BLaER1 treated with 17β-estradiol and CSF1 and Interleukin-3, amounts not matched to agents 10 nM and 100 nM (cell line): ENCODE results near the gene IKZF3.
"Not testable (repeated sequence)": the region's sequence is repeated elsewhere in the genome, so short reads cannot be mapped to it uniquely, and the experiment has no call there.

ENCODE experiments used
- H3K27ac ChIP-seq, 11 experiments: shearing (Covaris generic); formaldehyde crosslinking; 2 replicates each; pipeline ENCODE4 v1.8.1; 2022
- H3K27me3 ChIP-seq, 11 experiments: shearing (Covaris generic); formaldehyde crosslinking; 2 replicates each; pipeline ENCODE4 v1.8.1; 2022
- H3K36me3 ChIP-seq, 11 experiments: shearing (Covaris generic); formaldehyde crosslinking; 2 replicates each; pipeline ENCODE4 v1.8.1; 2022
- H3K4me1 ChIP-seq, 10 experiments: shearing (Covaris generic); formaldehyde crosslinking; 2 replicates each; pipeline ENCODE4 v1.8.1; 2022
- H3K4me2 ChIP-seq, 11 experiments: shearing (Covaris generic); formaldehyde crosslinking; 2 replicates each; pipeline ENCODE4 v1.8.1; 2022
- H3K4me3 ChIP-seq, 10 experiments: shearing (Covaris generic); formaldehyde crosslinking; 2 replicates each; pipeline ENCODE4 v1.8.1; 2022
- H3K9ac ChIP-seq, 11 experiments: shearing (Covaris generic); formaldehyde crosslinking; 2 replicates each; pipeline ENCODE4 v1.8.1; 2022
- H3K9me3 ChIP-seq, 11 experiments: shearing (Covaris generic); formaldehyde crosslinking; replicated peaks in 1 of 11; 2 replicates each; pipeline ENCODE4 v1.8.1; 2022
- H4K20me1 ChIP-seq, 11 experiments: shearing (Covaris generic); formaldehyde crosslinking; 2 replicates each; pipeline ENCODE4 v1.8.1; 2022
- Cebpa-rat ChIP-seq, 11 experiments: shearing (Covaris generic); IDR thresholded peaks; 2 replicates each; pipeline ENCODE4 v1.8.1; 2022

The IKZF3 gene

DNA sequence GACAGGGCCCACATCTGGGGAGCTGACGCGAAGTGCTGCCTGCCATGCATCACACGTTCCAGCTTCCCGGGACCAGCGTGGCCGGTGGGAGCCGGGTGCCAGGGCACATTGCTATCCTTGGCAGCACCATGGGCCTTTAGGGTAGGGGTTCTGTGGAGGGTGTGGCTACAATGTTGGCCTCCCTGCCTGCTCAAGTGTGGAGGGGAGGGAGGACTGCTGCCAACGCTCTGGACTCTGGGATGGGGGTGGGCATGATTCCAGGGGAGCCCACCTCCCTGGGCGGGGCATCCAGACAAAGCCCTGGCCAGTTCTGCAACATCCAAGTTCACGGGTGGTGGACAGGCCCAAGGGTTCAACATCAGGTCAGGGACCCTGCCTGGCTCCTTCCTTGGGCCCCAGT lies 112.5 kb downstream of the IKZF3 start:
- H3K9ac ChIP-seq: peak overlapping the region in 1 of 11 experiments; percentile 47; a peak in 1 of 22 replicates
- no peaks in the 10 kb centered on the region for H3K9me3 ChIP-seq
- peaks cover 30 to 63% (median 54%) of the 10 kb centered on the region in 10 experiments for H3K4me1 ChIP-seq
- H3K27ac ChIP-seq: peak overlapping the region in 1 of 11 experiments; percentile 28; a peak in 1 of 22 replicates
- H3K36me3 ChIP-seq: no peaks in the 10 kb centered on the region
- no peak overlapping the region for H3K4me3 ChIP-seq
- H4K20me1 ChIP-seq: no peaks in the 10 kb centered on the region
- H3K27me3 ChIP-seq: peaks cover 0 to 6% (median 0%) of the 10 kb centered on the region in 11 experiments; a peak in 2 of 22 replicates
- no peak for TF ChIP-seq Cebpa-rat (IDR thresholded peaks at IDR 0.05)
- H3K4me2 ChIP-seq: peak overlapping the region in 9 of 11 experiments; percentile 21 to 94 (median 88); a peak in 10 of 22 replicates

DNA sequence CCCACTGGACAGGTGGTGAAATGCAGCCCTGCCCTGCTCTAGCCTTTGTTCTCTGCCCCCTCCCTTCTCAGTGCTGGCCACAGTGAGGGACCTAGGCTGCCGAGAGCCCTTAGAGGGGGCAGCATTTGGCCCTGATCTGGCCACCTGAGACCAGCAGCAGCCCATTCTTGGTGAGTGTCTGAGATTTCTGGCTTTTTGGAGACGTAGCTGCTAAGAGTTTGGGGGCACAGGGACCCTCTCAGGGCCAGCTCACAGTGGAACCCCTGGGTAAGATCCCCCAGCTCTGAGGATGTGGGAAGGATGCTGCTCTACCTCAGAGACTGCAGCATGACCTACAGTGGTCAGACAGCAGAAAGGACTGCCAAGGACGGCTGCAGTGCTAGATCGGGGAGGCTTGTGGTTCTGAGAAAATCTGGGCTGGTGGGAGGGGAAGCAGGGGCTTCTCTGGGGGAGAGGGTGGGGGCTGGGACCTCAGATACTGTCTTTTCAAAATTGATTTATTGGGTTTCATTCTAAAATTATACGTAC lies 113.0 kb downstream of the IKZF3 start:
- Histone ChIP-seq H3K27ac (no peak overlapping the region), H3K4me3 (no peak overlapping the region), H3K9me3 (no peaks in the 10 kb centered on the region), H3K9ac (no peak overlapping the region), H3K36me3 (no peaks in the 10 kb centered on the region), H4K20me1 (no peaks in the 10 kb centered on the region), H3K27me3 (peaks cover 0 to under 1% (median 0%) of the 10 kb centered on the region in 11 experiments; a peak in 2 of 22 replicates), H3K4me1 (peaks cover 24 to 58% (median 49%) of the 10 kb centered on the region in 10 experiments), H3K4me2 (peak overlapping the region in 1 of 11 experiments; percentile 5; a peak in 1 of 22 replicates)
- no peak for TF ChIP-seq Cebpa-rat (IDR thresholded peaks at IDR 0.05)

DNA sequence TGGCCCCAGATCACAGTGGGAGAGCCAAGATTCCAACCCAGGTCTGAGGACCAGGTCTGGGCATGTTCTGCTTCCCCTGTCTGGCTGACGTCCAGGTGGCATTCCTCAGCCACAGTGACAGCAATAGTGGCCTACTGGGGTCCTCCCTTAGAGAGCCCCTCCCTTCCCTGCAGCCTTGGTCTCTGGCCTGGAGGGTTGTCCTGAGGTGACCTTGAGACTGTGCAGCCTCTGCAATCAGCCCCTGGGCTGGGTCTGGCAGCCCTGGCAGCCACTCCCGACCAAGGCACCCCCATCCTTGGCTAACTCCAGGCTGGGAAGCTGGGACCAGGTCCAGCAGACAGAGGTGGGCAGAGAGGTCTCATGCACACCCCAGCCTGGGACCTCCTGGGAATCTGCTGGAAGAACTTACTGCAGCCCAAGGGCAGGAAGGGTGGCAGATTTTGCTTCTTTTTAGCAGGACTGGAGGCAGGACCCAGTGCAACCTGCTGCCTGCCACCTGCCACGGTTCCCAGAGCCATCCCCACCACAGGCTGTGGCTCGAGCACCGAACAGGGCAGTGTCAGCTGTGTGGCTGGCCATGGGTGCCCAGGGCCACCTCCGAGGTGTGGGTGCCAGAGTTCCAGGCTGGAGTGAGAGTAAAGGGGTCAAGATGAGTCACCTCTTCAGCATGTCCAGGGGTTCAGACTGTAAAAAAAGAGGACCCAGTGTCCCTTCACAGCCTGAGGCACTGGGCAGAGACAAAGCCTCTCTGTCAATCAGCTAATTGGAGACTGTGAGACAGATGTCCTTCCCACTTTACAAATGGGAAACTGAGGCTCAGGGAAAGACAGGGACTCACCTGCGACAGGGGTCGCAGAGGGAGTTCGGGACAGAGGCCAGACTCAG lies 113.7 kb downstream of the IKZF3 start:
- peak overlapping the region in 3 of 11 experiments; percentile 4 to 10 (median 5); a peak in 2 of 22 replicates for H3K4me2 ChIP-seq
- H3K27me3 ChIP-seq: no peaks in the 10 kb centered on the region
- no peaks in the 10 kb centered on the region for H3K9me3 ChIP-seq
- H3K4me1 ChIP-seq: peaks cover 17 to 51% (median 42%) of the 10 kb centered on the region in 10 experiments
- H3K27ac ChIP-seq: no peak overlapping the region
- no peak for TF ChIP-seq Cebpa-rat (IDR thresholded peaks at IDR 0.05)
- no peaks in the 10 kb centered on the region for H4K20me1 ChIP-seq
- 0 out of 22 replicates have a peak overlapping the region, but pooled peaks of 1 of the 11 experiments have one; percentile 1 for H3K9ac ChIP-seq
- H3K36me3 ChIP-seq: no peaks in the 10 kb centered on the region
- H3K4me3 ChIP-seq: no peak overlapping the region

DNA sequence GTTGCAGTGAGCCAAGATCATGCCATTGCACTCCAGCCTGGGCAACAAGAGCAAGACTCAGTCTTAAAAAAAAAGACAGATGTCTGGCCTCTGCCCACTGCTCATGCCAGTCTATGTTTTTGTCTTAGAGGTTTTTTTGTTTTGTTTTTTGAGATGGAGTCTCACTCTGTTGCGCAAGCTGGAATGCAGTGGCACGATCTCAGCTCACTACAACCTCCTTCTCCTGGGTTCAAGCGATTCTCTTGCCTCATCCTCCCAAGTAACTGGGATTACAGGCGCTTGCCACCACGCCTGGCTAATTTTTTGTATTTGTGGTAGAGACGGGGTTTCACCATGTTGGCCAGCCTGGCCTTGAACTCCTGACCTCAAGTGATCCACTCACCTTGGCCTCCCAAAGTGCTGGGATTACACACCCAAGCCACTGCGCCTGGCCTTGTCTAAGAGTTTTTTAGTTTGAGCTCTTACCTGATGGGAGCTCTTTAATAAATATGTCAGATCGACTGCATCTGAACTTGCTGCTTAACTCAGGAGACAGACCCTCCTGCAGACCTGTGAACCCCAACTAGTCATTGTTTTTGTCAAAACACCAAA lies 115.6 kb downstream of the IKZF3 start:
- Histone ChIP-seq H3K4me2 (peak overlapping the region in 1 of 11 experiments; percentile 38; a peak in 1 of 22 replicates), H3K4me1 (peaks cover 8 to 39% (median 29%) of the 10 kb centered on the region in 10 experiments)
- H3K4me3 ChIP-seq, H3K27ac ChIP-seq, H3K36me3 ChIP-seq, H3K9ac ChIP-seq, H3K27me3 ChIP-seq, H3K9me3 ChIP-seq, H4K20me1 ChIP-seq: not testable (repeated sequence)
- TF ChIP-seq Cebpa-rat (IDR thresholded peaks at IDR 0.05): peak in 3 of 11 experiments; percentile 42 to 70 (median 58); a peak in 3 of 22 replicates

DNA sequence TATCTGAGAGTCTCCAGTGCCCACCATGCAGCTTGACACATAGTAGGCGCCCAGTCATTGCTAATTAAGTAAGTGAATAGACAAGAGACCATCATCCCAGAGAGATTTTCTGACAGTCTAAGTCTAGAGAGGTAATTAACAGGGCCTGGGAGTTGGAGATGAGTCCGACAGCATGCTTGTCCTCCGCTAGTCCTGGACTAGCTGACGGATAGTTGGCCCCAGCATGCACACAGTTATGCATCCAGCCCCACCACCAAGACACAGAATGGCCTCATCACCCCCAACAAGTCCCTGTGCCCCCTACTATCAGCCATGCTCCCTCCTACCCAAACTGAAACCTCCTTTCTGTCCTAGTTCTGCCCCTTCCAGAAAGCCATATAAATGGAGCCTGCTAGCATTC lies 116.4 kb downstream of the IKZF3 start:
- TF ChIP-seq Cebpa-rat (IDR thresholded peaks at IDR 0.05): no peak
- no peaks in the 10 kb centered on the region for H3K36me3 ChIP-seq

DNA sequence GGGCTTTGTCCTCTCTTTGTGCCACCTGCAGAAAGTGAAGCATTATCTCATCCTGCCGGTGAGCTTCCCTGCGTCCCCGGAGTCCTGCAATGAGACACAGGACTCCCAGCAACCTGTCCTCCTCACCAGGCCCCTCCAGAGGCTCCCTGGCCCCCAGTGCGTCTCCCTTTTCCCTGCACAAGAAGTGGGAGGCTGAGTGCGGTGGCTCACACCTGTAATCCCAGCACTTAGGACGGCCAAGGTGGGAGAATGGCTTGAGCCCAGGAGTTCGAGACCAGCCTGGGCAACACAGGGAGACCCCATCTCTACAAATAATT lies 118.0 kb downstream of the IKZF3 start:
- Histone ChIP-seq H3K36me3 (no peaks in the 10 kb centered on the region), H3K9me3 (no peaks in the 10 kb centered on the region), H3K9ac (no peak overlapping the region)

More for the DNA sequence above, 116.4 kb downstream of the IKZF3 start:
- Histone ChIP-seq H4K20me1 (no peaks in the 10 kb centered on the region), H3K9ac (no peak overlapping the region), H3K4me3 (no peak overlapping the region), H3K27me3 (peaks cover 0 to 9% (median 2%) of the 10 kb centered on the region in 11 experiments; a peak in 9 of 22 replicates), H3K27ac (no peak overlapping the region), H3K9me3 (no peaks in the 10 kb centered on the region), H3K4me1 (peaks cover under 1 to 31% (median 21%) of the 10 kb centered on the region in 10 experiments; a peak in 19 of 20 replicates), H3K4me2 (no peak overlapping the region)

DNA sequence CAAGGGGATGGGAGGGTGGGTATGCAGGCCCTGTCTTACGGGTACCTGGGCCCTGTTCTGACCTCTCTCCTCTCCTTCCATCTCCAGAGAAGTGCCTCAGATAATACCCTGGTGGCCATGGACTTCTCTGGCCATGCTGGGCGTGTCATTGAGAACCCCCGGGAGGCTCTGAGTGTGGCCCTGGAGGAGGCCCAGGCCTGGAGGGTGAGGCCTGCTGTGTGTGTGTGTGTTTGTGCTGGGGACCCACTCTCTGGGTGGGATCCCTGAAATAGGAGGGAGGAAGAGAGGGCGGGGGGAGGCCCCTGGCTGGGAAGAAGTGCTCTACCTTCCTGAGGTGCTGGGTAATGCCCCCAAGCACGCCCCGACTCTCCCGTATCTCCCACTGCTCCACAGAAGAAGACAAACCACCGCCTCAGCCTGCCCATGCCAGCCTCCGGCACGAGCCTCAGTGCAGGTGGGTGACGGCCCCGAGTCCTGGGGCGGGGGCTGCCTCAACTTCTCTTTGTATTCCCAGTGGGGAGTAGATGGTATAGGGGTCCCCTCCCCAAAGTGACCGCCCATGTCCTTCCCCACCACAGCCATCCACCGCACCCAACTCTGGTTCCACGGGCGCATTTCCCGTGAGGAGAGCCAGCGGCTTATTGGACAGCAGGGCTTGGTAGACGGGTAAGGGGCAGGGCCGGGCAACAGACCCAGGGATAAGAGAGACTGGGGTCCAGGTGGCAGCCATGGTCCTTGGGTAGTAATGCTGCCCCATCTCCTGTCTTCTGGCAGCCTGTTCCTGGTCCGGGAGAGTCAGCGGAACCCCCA lies 118.6 kb downstream of the IKZF3 start:
- no peaks in the 10 kb centered on the region for H3K36me3 ChIP-seq
- H3K9me3 ChIP-seq: no peaks in the 10 kb centered on the region
- no peak overlapping the region for H3K9ac ChIP-seq
- no peak for TF ChIP-seq Cebpa-rat (IDR thresholded peaks at IDR 0.05)
- no peak overlapping the region for H3K27ac ChIP-seq
- no peak overlapping the region for H3K4me3 ChIP-seq
- no peaks in the 10 kb centered on the region for H4K20me1 ChIP-seq
- peaks cover 9 to 30% (median 18%) of the 10 kb centered on the region in 10 experiments for H3K4me1 ChIP-seq
- peaks cover 10 to 31% (median 24%) of the 10 kb centered on the region in 11 experiments for H3K27me3 ChIP-seq
- H3K4me2 ChIP-seq: no peak overlapping the region

More for the DNA sequence above, 118.0 kb downstream of the IKZF3 start:
- Histone ChIP-seq H3K4me2 (no peak overlapping the region), H3K27ac (no peak overlapping the region), H3K4me1 (peaks cover 3 to 29% (median 14%) of the 10 kb centered on the region in 10 experiments; a peak in 19 of 20 replicates), H3K4me3 (no peak overlapping the region), H3K27me3 (peaks cover 5 to 25% (median 18%) of the 10 kb centered on the region in 11 experiments; a peak in 21 of 22 replicates), H4K20me1 (no peaks in the 10 kb centered on the region)
- TF ChIP-seq Cebpa-rat (IDR thresholded peaks at IDR 0.05): no peak

DNA sequence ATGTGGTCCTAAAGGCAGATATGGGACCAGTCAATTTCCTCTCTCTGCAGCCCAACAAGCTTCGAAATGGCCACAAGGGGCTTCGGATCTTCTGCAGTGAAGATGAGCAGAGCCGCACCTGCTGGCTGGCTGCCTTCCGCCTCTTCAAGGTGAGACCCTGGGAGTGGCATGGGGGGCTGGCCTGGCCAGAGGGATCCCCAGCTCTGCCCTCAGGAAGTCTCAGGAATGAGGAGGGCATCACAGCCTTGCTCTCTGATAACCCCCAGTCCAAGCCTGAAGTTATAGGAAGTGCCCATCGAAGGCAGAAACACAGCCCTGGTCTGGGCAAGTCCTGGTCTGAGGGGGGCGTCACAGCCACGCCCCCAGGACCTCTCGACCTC lies 119.3 kb downstream of the IKZF3 start:
- TF ChIP-seq Cebpa-rat (IDR thresholded peaks at IDR 0.05): no peak
- Histone ChIP-seq H3K36me3 (no peaks in the 10 kb centered on the region), H3K4me1 (peaks cover 16 to 32% (median 23%) of the 10 kb centered on the region in 10 experiments), H3K4me3 (no peak overlapping the region), H3K9me3 (no peaks in the 10 kb centered on the region), H3K4me2 (no peak overlapping the region), H3K9ac (no peak overlapping the region), H3K27me3 (peaks cover 17 to 38% (median 31%) of the 10 kb centered on the region in 11 experiments), H4K20me1 (no peaks in the 10 kb centered on the region), H3K27ac (no peak overlapping the region)
